Esophagus muscularis mucosa (tissue), 4 donors: ENCODE results near the gene L1CAM. TPM values are rescaled to one million over a fixed set of nuclear protein-coding genes. Genes with fewer than 3 reads are reported as not detected.

ENCODE experiments used
- DNase-seq: peaks from one replicate; pipeline ENCODE4 v3.0.0-alpha.2; 2017; ENCODE audit errors: extremely low spot score
- H3K27ac ChIP-seq, 4 donors: fragments of 200-600 bp; sonication (generic); replicated peaks in 1 of 4; 1 replicate in 3 of 4; 2 replicates in 1 of 4; pipeline ENCODE4 v1.5.1; 2016 to 2019; ENCODE audit warnings: mild to moderate bottlenecking in 1 of 4
- H3K27me3 ChIP-seq, 4 donors: fragments of 200-600 bp; sonication (generic); one replicate each; pipeline versions ENCODE4 v1.5.1 to v1.6.0; 2016 to 2019
- H3K36me3 ChIP-seq, 4 donors: fragments of 200-600 bp; sonication (generic); one replicate each; pipeline ENCODE4 v1.5.1; 2016 to 2019
- H3K4me1 ChIP-seq, 4 donors: fragments of 200-600 bp; sonication (generic); one replicate each; pipeline ENCODE4 v1.5.1; 2016 to 2019
- H3K4me3 ChIP-seq, 4 donors: fragments of 200-600 bp; sonication (generic); 1 replicate in 2 of 4; 2 replicates in 2 of 4; pipeline ENCODE4 v1.5.1; 2016 to 2019; ENCODE audit warnings: mild to moderate bottlenecking in 4 of 4, moderate library complexity in 1 of 4
- H3K9me3 ChIP-seq, 4 donors: fragments of 200-600 bp; sonication (generic); 1 replicate in 3 of 4; 2 replicates in 1 of 4; pipeline ENCODE4 v1.5.1; 2016 to 2019
- CTCF ChIP-seq, 3 experiments: fragments of 200-600 bp in 2 of 3; fragments of 450-650 bp in 1 of 3; sonication (generic) in 2 of 3; IDR thresholded peaks; one replicate each; pipeline ENCODE4 v1.5.1; 2017 to 2019; ENCODE audit warnings: antibody characterized with exemption in 3 of 3, mild to moderate bottlenecking in 2 of 3, moderate library complexity in 1 of 3
- EP300 ChIP-seq: sonication (generic); formaldehyde crosslinking; IDR thresholded peaks from one replicate; pipeline ENCODE4 v1.6.1; 2017; ENCODE audit warnings: antibody characterized with exemption
- POLR2A ChIP-seq: fragments of 450-650 bp; IDR thresholded peaks from one replicate; pipeline ENCODE4 v1.6.1; 2017; ENCODE audit warnings: antibody characterized with exemption, moderate library complexity, mild to moderate bottlenecking, low read depth
- POLR2AphosphoS5 ChIP-seq, 2 donors: sonication (generic); formaldehyde crosslinking; IDR thresholded peaks; one replicate each; pipeline ENCODE4 v1.6.1; 2017; ENCODE audit warnings: antibody characterized with exemption in 2 of 2
- WGBS: methylation state at CpG from one replicate; pipeline ENCODE4 v1.1.5; 2018; 5-methylcytosine and 5-hydroxymethylcytosine counted together
- intact Hi-C: fragments of 100-400 bp; cut with DNase I; formaldehyde crosslinking; loops from one replicate; pipeline ENCODE4 v1.15.1; 2023
- total RNA-seq, 4 donors: library from RNA; depleted of rRNA; stranded (reverse); fragments of >200 nt; gene quantifications; one replicate each; pipeline versions ENCODE4 v1.1.0 to v1.2.1, GENCODE V29; 2016

The L1CAM gene
- total RNA-seq, 4 donors from 2014 or later, result 22.4 to 47.9 (median 30.0) TPM

- H3K4me1 ChIP-seq, result peaks cover 5 to 21% (median 14%) of the 10 kb centered on the region in 4 donors
- H3K36me3 ChIP-seq, result no peaks in the 10 kb centered on the region
- H3K27me3 ChIP-seq, result peaks cover 0 to 69% (median 25%) of the 10 kb centered on the region in 4 donors
- no peak for TF ChIP-seq POLR2A
- DNase-seq, result no peak
- 28% methylated on average over 12 of the region's 32 CpGs for WGBS
- intact Hi-C loops, result no loop called here
- peak overlapping the region in 2 of 4 donors; percentile 19 to 50 for H3K27ac ChIP-seq
- no peaks in the 10 kb centered on the region for H3K9me3 ChIP-seq
- peak overlapping the region; percentile 39 to 51 (median 40) for H3K4me3 ChIP-seq
Measured at GRCh38 chrX:153885208-153885787, 675 bp downstream of the L1CAM start.

- Histone ChIP-seq H3K9me3 (no peaks in the 10 kb centered on the region), H3K36me3 (no peaks in the 10 kb centered on the region), H3K4me3 (peak overlapping the region; percentile 39 to 51 (median 40)), H3K27ac (peak overlapping the region in 1 of 4 donors; percentile 50), H3K27me3 (peaks cover 0 to 76% (median 27%) of the 10 kb centered on the region in 4 donors), H3K4me1 (peaks cover 5 to 21% (median 14%) of the 10 kb centered on the region in 4 donors)
- no peak for DNase-seq
- WGBS, result 55% methylated on average over 6 of the region's 6 CpGs
- TF ChIP-seq CTCF (IDR thresholded peaks at IDR 0.05) (no peak), EP300 (no peak), POLR2AphosphoS5 (IDR thresholded peaks at IDR 0.05) (no peak), POLR2A (no peak)
- intact Hi-C loops, result no loop called here
Measured at GRCh38 chrX:153884590-153884989, 1.4 kb downstream of the L1CAM start.

- WGBS, result 51% methylated on average over 13 of the region's 13 CpGs
- no peak for DNase-seq
- Histone ChIP-seq H3K9me3 (no peaks in the 10 kb centered on the region), H3K36me3 (no peaks in the 10 kb centered on the region), H3K4me3 (peak overlapping the region in 2 of 4 donors; percentile 39 to 51), H3K27ac (no peak overlapping the region), H3K27me3 (peaks cover 0 to 80% (median 29%) of the 10 kb centered on the region in 4 donors), H3K4me1 (peaks cover 5 to 21% (median 14%) of the 10 kb centered on the region in 4 donors)
- TF ChIP-seq EP300, result no peak
- TF ChIP-seq CTCF (IDR thresholded peaks at IDR 0.05), result no peak
- no peak for TF ChIP-seq POLR2AphosphoS5 (IDR thresholded peaks at IDR 0.05)
- no peak for TF ChIP-seq POLR2A
- intact Hi-C loops, result no loop called here
Measured at GRCh38 chrX:153884136-153884535, 1.8 kb downstream of the L1CAM start.

- H3K36me3 ChIP-seq, result no peaks in the 10 kb centered on the region
- H3K9me3 ChIP-seq, result no peaks in the 10 kb centered on the region
- H3K27me3 ChIP-seq, result peaks cover 0 to 89% (median 29%) of the 10 kb centered on the region in 4 donors
- TF ChIP-seq POLR2AphosphoS5 (IDR thresholded peaks at IDR 0.05) (no peak), POLR2A (no peak), EP300 (no peak), CTCF (IDR thresholded peaks at IDR 0.05) (no peak)
- DNase-seq, result no peak
- peaks cover 5 to 21% (median 14%) of the 10 kb centered on the region in 4 donors for H3K4me1 ChIP-seq
- peak overlapping the region in 2 of 4 donors; percentile 12 to 14 for H3K4me3 ChIP-seq
- peak overlapping the region in 2 of 4 donors; percentile 22 to 31 for H3K27ac ChIP-seq
- 54% methylated on average over 10 of the region's 13 CpGs for WGBS
- intact Hi-C loops, result no loop called here
Measured at GRCh38 chrX:153883163-153883843, 2.7 kb downstream of the L1CAM start.

- peaks cover 5 to 21% (median 14%) of the 10 kb centered on the region in 4 donors for H3K4me1 ChIP-seq
- H3K4me3 ChIP-seq, result no peak overlapping the region
- 69% methylated on average over 7 of the region's 7 CpGs for WGBS
- peaks cover 0 to 96% (median 25%) of the 10 kb centered on the region in 4 donors for H3K27me3 ChIP-seq
- no peaks in the 10 kb centered on the region for H3K36me3 ChIP-seq
- H3K27ac ChIP-seq, result peak overlapping the region in 1 of 4 donors; percentile 26
- H3K9me3 ChIP-seq, result no peaks in the 10 kb centered on the region
- intact Hi-C loops, result no loop called here
- DNase-seq, result no peak
- TF ChIP-seq POLR2A (no peak), POLR2AphosphoS5 (IDR thresholded peaks at IDR 0.05) (no peak), CTCF (IDR thresholded peaks at IDR 0.05) (no peak), EP300 (no peak)
Measured at GRCh38 chrX:153882557-153882956, 3.4 kb downstream of the L1CAM start.
